Measurements from ENCODE around the gene JUNB.

GRCh38 chr19:12833418-12833737, 42.1 kb downstream of the JUNB start:
- TF ChIP-seq, protein P1, sequence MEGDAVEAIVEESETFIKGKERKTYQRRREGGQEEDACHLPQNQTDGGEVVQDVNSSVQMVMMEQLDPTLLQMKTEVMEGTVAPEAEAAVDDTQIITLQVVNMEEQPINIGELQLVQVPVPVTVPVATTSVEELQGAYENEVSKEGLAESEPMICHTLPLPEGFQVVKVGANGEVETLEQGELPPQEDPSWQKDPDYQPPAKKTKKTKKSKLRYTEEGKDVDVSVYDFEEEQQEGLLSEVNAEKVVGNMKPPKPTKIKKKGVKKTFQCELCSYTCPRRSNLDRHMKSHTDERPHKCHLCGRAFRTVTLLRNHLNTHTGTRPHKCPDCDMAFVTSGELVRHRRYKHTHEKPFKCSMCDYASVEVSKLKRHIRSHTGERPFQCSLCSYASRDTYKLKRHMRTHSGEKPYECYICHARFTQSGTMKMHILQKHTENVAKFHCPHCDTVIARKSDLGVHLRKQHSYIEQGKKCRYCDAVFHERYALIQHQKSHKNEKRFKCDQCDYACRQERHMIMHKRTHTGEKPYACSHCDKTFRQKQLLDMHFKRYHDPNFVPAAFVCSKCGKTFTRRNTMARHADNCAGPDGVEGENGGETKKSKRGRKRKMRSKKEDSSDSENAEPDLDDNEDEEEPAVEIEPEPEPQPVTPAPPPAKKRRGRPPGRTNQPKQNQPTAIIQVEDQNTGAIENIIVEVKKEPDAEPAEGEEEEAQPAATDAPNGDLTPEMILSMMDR (IDR thresholded peaks at IDR 0.05; ENCODE audit: low read length): no peak
- no peak for TF ChIP-seq EZH2 (optimal IDR thresholded peaks at IDR 0.05; ENCODE audit: low read depth, low read length)
